ENCODE measurements around the gene C1D.
"Not testable (repeated sequence)": the region's sequence is repeated elsewhere in the genome, so short reads cannot be mapped to it uniquely, and the experiment has no call there.

C1D gene

GRCh38 chr2:68062680-68063387 lies at the start of gene C1D:
C1D (minus strand) TSS chr2:68063004; CDS start chr2:68047310, 15,694 bp downstream.
- peak; percentile 91 for DNase-seq

DNA sequence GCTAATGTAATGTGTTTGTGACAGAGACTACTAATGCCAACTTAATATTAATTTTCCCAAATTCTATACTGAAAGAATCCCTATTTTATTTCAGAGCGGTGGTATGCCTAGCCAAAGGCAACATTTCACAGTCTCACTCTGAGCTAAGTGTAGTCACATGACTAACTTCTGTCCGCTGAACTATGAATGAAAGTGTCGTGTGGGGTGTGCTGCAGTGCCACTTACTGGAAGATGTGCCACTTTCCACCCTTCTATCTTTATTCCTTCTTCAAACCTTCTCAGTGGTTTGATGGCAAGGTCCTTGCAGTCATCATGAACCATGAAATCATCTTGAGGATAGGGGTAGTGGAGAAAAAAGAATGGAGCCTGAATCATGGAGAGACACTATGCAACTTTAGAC lies 47.3 kb upstream of the C1D start:
- no peak for DNase-seq

GRCh38 chr2:68108120-68108519 lies 45.3 kb upstream of the C1D start:
- DNase-seq = no peak

GRCh38 chr2:68107475-68107874 lies 44.7 kb upstream of the C1D start:
- no peak for DNase-seq

GRCh38 chr2:68104111-68104835 lies 41.5 kb upstream of the C1D start:
- no peak for DNase-seq

GRCh38 chr2:68103709-68104055 lies 40.9 kb upstream of the C1D start:
- no peak for DNase-seq

- no peak for DNase-seq
Observed at GRCh38 chr2:68103030-68103708, 40.4 kb upstream of the C1D start.

DNA sequence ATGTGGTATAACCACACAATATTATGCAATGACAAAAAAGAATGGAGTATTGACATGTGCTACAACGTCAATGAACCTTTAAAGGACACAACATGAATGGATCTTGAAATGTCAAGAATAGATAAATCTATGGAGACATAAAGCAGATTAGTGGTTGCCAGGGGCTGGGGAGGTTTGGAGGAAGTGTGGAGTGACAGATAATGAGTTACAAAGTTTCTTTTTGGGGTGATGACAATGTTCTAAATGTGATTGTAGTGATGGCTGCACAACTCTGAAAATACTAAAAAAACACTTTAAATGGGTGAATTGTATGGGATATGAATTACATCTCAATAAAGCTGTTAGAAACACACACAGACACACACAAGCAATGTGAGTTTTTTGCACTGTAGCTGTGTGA lies 37.4 kb upstream of the C1D start:
- no peak for DNase-seq

GRCh38 chr2:68099260-68099659 lies 36.5 kb upstream of the C1D start:
- no peak for DNase-seq

DNA sequence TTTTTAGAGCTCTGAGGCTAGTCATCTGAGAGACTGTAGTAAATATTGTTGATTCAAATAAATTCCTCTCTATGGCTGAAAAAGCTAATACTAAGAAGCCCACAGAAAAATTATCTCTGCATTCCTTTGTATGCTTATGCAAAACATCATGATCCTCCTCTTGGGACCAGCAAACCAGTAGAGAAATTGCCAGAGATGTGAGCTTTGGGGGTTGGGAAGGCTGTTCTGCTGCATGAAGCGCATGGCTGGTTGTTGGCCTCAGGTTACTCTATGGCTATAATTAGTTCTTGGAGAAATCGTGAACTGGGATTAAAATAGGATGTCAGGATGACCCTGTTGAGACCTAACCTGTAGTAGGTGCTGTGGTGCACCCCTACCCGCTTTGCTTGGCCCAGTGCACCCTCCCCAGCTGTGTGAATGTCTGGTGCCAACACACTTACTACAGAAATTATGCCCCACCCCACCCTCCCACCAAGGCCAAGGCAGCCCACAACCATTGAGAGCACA lies 35.5 kb upstream of the C1D start:
- DNase-seq = no peak

DNA sequence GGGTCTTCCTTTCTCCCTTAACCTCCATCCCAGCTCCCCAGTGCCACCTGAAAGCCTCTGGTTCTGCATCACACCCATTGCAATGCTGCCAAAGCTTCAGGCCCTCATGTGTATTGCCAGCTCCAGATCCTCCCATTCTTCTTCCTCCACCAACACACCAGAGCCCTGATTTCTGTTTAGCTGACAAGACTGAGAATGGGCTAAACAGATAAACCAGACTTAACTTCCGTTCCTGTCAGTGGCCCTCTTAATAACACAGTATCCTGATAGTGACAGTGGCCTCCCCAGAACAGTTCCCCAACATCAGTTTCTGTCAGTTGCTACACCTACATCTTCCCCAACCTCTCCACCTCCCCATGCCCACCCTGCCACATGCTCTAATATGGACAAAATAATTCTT lies 31.3 kb upstream of the C1D start:
- no peak for DNase-seq

GRCh38 chr2:68093634-68094033 lies 30.8 kb upstream of the C1D start:
- no peak for DNase-seq

DNA sequence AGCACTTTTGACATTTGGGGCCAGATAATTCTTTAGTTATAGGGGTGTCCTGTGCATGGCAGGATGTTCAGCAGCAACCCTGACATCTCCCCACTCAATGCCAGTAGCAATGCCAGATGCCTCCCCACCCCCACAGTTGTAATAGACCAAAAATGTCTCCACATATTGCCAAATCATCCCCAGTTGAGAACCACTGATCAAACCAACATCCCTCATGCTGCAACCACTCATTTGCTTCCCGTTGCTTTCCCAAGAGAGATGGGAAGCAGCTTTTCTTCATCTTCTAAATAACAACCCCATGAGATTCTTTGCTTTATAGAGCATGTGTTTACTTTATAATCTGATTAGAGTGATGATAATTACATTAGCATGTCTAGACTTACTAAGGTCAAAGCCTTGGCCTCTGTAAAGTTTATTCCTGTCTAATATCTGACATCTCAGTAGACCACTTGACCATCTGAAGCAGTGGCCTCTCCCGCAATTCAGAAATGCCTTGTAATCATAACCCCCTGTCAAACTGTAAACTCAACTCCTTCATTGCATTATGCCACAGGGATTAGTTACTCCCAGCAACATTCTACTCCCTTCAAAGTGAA lies 28.7 kb upstream of the C1D start:
- no peak for DNase-seq

DNA sequence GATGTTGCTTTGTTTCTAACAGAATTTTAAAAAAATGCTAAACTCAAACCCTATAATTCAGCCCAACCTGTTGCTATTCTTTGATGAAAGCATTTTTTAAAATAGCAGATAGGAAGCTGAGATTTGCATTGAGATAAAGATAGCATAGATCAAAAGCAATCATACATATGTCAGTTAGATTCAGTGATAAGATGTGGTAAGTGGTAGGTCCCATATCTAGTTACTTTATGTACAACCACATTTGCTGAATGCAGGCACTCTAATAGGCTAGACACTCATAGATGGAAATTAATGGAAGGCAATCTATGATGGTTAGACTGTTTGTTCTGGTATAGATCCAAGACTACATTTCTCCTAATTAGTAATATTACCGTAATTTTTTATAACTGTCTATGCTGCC lies 27.2 kb upstream of the C1D start:
- no peak for DNase-seq

GRCh38 chr2:68088940-68089339 lies 26.1 kb upstream of the C1D start:
- peak; percentile 29 for DNase-seq

DNA sequence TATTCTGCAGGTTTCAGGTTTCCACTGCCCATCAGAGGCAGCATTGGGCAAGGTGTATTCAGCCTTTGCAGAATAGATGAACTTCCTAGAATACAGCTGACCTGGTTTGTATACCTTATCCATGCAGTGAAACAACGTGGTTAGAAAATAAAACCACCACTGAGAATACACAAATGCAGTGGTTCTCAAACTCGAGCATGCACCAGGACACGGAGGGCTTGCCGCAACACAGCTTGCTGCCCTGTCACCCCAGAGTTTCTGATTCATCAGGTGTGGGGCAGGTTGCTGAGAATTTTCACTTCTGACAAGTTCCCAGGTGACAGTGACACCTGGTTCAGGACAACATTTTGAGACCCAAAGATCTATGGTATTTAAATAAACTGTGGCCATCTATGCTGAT lies 23.4 kb upstream of the C1D start:
- no peak for DNase-seq

DNA sequence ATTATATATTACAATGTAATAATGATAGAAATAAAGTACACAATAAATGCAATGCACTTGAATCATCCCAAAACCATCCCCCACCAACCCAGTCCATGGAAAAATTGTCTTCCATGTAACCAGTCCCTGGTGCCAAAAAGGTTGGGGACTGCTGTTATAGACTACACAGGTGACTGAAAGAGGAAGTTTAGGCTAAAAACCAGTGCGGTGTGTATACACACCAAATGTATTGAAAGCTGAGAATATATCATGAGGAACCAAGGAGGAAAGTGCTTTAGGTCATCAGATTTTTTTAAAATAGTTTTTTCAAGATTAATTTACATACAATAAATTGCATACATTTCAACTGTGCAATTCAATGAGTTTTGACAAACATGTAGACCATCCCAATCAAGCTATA lies 20.5 kb upstream of the C1D start:
- no peak for DNase-seq

DNA sequence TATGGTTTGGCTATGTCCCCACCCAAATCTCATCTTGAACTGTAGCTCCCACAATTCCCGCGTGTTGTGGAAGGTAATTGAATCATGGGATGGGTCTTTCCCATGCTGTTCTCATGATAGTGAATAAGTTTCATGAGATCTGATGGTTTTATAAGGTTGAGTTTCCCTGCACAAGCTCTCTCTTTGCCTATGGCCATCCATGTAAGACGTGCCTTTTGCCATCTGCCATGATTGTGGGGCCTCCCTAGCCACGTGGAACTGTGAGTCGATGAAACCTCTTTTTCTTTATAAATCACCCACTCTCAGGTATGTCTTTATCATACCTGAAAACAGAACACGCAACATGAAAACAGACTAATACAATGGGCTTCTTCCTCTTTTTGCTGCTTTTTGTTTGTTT lies 11.2 kb upstream of the C1D start:
- no peak for DNase-seq

- not testable (repeated sequence) for DNase-seq
Observed at GRCh38 chr2:68063797-68064646, 1.2 kb upstream of the C1D start.

- no peak for DNase-seq
Observed at GRCh38 chr2:68060652-68061051, 2.2 kb downstream of the C1D start.

DNA sequence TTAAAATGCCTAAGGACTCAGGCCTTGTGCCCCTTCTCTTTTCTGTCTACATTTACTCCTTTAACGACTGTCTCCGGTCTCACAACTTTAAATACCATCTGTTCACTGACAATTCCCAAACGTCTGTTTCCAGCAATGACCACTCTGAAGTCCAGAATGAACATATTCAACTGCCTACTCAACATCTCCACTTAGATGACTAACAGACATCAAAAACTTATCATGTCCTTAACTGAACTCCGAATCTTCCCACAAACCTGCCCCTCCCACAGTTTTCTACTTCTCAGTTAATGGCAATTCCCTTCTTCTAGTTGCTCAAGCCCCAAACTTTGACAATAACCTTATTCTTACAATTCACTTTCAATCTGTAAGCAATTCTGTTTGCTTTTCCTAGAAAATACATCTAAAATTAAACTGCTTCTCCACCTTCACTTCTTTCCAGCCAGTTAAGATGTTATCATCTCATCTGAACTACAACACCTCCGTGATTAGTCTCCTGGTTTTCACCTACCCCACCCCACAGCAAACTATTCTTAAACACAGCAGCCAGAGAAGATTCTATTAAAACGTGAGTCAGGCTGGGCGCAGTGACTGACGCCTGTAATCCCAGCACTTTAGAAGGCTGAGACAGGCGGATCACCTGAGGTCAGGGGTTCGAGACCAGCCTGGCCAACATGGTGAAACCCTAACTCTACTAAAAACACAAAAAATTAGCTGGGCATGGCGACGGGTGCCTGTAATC lies 2.8 kb downstream of the C1D start:
- DNase-seq = no peak
